AG04449 (cell line): ENCODE results near the gene NOM1.
"Not testable (repeated sequence)": the region's sequence is repeated elsewhere in the genome, so short reads cannot be mapped to it uniquely, and the experiment has no call there.

ENCODE experiments used
- CTCF ChIA-PET: fragments of 350-600 bp; formaldehyde crosslinking; extraction: SDS; loops from one replicate; lab custom pipeline; 2021; ENCODE audit warnings: antibody characterized with exemption; lab: Yijun Ruan, JAX
- POLR2A ChIA-PET: fragments of 400-600, 350-600 bp; formaldehyde crosslinking; extraction: SDS; loops from one replicate; lab custom pipeline; 2020; ENCODE audit warnings: antibody characterized with exemption, inconsistent platforms; lab: Yijun Ruan, JAX
- DNase-seq: peaks from one replicate; pipeline ENCODE4 v3.0.0-alpha.2; 2010; ENCODE audit warnings: low read depth, low spot score
- H3K4me3 ChIP-seq: 2 replicates; pipeline ENCODE4 v1.5.1; 2011; ENCODE audit warnings: low read depth, mild to moderate bottlenecking, control low read depth, low read length
- TF ChIP-seq, protein P1 (sequence below): IDR thresholded peaks from one replicate; pipeline ENCODE4 v1.5.1; 2011; ENCODE audit warnings: mild to moderate bottlenecking, moderate library complexity, low read length, control low read depth, inconsistent platforms; ENCODE audit not compliant: insufficient read depth; ENCODE audit errors: missing control alignments

Gene NOM1

DNA sequence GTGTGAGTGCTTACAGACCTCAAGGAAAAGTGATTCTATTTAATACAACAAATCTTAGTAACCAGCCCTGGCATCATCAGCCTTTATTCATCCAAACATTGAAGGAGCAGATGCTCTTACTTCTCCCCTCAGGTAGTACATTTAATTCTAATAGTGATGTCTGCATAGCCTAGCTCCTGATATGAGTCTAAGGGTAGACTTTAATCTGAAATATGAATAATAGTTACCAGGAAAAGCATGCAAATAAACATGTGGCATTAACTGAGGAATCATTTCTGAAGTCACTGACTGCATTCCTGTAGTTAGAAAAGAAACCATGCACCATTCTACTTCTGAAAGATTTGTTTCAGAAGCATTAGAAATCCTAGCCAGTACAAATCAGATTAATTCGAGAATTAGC, 30.9 kb upstream of the NOM1 start:
- ChIA-PET POLR2A (no interaction called here), CTCF (interaction anchor here (1.0 kb wide), 1 partner anchor 11 kb away, joined by 3 read pairs; no protein-coding TSS in a partner anchor)
- H3K4me3 ChIP-seq = no peak overlapping the region

DNA sequence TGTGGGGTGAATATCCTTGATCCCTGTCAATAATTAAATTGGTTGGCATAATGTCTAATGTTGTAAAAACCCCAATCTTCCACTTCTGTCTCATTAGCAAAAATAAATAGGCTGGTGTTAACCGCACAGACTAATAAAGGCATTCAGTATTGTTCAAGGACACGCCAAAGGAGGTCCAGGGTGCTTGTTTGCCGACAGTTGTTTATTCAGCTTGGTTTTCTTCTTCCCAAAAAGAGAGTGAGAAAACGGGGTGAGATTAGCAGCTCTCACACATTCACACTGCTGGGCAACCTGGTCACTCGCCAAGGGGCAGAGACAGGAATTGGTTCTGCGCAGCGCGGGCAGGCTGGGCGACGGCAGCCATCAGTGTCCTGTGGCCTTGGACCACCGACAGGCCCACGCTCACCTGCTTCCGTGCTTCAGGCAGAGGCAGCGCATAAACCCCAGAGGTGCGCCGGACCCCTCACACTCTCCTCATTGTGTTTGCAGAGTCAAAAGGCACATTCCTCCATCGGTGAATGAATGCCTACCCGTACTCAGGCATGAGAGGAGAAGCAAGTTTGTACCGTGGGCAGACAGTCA, 30.3 kb upstream of the NOM1 start:
- no peak for DNase-seq
- TF ChIP-seq, protein P1, sequence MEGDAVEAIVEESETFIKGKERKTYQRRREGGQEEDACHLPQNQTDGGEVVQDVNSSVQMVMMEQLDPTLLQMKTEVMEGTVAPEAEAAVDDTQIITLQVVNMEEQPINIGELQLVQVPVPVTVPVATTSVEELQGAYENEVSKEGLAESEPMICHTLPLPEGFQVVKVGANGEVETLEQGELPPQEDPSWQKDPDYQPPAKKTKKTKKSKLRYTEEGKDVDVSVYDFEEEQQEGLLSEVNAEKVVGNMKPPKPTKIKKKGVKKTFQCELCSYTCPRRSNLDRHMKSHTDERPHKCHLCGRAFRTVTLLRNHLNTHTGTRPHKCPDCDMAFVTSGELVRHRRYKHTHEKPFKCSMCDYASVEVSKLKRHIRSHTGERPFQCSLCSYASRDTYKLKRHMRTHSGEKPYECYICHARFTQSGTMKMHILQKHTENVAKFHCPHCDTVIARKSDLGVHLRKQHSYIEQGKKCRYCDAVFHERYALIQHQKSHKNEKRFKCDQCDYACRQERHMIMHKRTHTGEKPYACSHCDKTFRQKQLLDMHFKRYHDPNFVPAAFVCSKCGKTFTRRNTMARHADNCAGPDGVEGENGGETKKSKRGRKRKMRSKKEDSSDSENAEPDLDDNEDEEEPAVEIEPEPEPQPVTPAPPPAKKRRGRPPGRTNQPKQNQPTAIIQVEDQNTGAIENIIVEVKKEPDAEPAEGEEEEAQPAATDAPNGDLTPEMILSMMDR = no peak
- POLR2A ChIA-PET = no interaction called here
- CTCF ChIA-PET = interaction anchor here (1.0 to 2.8 kb wide), 2 partner anchors 11 to 30 kb away, joined by 3 to 8 read pairs; partner anchors contain the start of gene NOM1
- H3K4me3 ChIP-seq = no peak overlapping the region

More for the DNA sequence above, 30.9 kb upstream of the NOM1 start:
- TF ChIP-seq, protein P1 = no peak
- DNase-seq = no peak

DNA sequence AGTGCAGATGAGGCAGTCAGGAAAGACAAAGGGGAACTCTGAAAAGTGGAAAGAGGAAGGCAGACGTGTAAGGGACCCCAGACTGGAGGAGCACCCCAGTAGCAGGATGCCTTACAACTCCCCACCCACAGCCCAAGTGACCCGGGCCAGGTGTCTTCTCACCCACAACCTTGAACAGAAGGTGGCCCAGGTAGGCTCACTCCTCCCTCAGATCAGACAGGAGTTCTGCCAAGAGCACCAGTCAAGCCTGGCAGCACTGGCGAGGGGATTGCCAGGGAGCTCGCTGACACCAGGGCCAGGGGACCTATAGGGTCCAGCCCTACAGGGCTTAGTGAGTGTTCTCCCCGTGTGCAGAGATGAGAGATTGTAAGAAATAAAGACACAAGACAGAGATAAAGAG, 29.4 kb upstream of the NOM1 start:
- H3K4me3 ChIP-seq = no peak overlapping the region
- POLR2A ChIA-PET = no interaction called here
- TF ChIP-seq, protein P1 = no peak
- DNase-seq = no peak
- CTCF ChIA-PET = interaction anchor here (2.8 kb wide), 1 partner anchor 29 kb away, joined by 8 read pairs; the partner anchor contains the start of gene NOM1

DNA sequence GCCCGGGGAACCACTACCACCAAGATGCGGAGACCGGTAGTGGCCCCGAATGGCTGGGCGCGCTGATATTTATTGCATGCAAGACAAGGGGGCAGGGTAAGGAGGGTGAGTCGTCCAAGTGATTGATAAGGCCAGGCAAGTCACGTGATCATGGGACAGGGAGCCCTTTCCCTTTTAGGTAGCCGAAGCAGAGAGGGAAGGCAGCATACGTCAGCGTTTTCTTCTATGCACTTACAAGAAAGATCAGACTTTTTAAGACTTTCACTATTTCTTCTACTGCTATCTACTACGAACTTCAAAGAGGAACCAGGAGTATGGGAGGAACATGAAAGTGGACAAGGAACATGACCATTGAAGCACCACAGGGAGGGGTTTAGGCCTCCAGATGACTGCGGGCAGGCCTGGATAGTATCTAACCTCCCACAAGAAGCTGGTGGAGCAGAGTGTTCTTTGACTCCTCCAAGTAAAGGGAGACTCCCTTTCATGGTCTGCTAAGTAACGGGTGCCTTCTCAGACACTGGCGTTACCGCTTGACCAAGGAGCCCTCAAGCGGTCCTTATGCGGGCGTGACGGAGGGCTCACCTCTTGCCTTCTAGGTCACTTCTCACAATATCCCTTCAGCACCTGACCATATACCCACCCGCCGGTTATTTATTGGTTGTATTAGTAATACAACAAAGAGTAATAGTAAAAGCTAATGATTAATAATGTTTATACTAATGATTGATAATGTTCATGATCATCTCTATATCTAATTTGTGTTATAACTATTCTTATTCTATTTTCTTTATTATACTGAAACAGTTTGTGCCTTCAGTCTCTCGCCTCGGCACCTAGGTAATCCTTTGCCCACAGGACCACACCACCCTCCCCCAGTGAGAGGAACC, 28.8 kb upstream of the NOM1 start:
- DNase-seq, H3K4me3 ChIP-seq, POLR2A ChIA-PET: not testable (repeated sequence)
- CTCF ChIA-PET = interaction anchor here (2.8 kb wide), 1 partner anchor 29 kb away, joined by 8 read pairs; the partner anchor contains the start of gene NOM1

DNA sequence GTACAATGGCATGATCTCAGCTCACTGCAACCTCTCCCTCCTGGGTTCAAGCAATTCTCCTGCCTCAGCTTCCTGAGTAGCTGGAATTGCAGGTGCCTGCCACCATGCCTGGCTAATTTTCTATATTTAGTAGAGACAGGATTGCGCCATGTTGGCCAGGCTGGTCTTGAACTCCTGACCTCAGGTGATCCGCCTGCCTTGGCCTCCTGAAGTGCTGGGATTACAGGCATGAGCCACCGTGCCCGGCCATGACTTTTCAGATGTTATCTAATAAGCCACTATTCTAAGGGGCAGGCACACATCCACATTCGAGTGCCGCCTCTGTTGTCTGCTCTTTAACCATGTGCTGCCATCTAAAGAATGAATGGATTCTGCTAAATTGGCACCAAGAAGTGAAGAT, 27.2 kb upstream of the NOM1 start:
- H3K4me3 ChIP-seq, DNase-seq, POLR2A ChIA-PET, CTCF ChIA-PET: not testable (repeated sequence)

DNA sequence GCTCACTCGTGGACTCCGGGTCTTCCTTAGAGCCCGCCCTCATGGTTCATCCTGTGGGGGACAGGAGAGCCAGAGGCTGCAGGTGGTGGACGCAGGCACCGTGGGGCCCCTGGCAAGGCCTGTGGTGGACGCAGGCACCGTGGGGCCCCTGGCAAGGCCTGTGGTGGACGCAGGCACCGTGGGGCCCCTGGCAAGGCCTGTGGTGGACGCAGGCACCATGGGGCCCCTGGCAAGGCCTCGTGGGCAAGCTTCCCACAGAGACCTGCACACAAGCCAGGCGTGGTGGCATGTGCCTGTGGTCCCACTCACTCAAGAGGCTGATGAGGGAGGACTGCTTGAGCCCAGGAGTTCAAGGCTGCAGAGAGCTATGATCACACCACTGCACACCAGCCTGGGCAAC, 23.7 kb upstream of the NOM1 start:
- POLR2A ChIA-PET, CTCF ChIA-PET, DNase-seq, H3K4me3 ChIP-seq: not testable (repeated sequence)

DNA sequence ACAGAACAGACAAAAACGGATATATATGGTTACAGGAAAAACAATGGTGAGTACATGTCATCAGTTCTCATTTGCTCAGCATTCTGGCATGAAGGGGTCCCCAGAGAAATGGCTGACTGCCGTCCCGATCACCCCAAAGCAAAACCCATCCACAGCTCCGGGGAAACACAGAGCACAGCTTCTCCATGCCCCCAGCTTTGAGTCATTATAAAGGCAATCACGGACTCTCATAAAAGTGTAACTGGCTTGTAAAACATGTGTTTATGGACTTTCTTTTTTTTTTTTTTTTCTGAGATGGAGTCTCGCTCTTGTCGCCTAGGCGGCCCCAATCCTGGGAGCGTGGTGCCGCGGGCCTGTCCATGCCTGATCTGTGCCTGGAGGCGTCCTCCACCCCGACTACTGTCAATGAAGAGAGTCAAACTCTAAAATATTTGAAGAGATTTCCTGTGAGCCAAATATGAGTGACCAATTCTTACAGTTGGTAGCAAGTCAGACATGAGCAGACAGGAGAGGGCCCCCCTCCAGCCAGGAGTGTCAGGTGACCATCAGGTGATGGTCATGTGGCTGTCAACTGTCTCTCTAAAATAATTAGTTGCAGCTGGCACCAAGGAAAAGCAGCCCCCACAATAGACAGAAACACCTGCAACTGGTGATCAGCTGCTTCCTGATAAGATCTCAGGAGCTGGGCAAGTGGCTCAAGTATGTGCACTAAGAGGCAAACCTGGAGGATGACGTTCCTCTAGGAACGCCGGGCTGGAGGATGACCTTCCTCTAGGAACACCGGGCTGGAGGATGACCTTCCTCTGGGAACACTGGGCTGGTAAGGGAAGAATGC, 21.7 kb upstream of the NOM1 start:
- POLR2A ChIA-PET = no interaction called here
- TF ChIP-seq, protein P1 = no peak
- no peak for DNase-seq
- H3K4me3 ChIP-seq = no peak overlapping the region
- CTCF ChIA-PET = interaction anchor here (1.1 to 1.3 kb wide), 2 partner anchors 20 to 23 kb away, joined by 3 read pairs; no protein-coding TSS in a partner anchor
